Breast epithelium (tissue), 4 donors: ENCODE data around the gene CPN1. TPM values are rescaled to one million over a fixed set of nuclear protein-coding genes. Genes with fewer than 3 reads are reported as not detected.

Source experiments
- DNase-seq, 2 donors: peaks; one replicate each; pipeline ENCODE4 v3.0.0-alpha.2; 2019; ENCODE audit warnings: low spot score in 2 of 2
- H3K27ac ChIP-seq, 2 donors: fragments of 200-600 bp; sonication (generic) in 1 of 2; one replicate each; pipeline ENCODE4 v1.5.1; 2016 to 2019; ENCODE audit warnings: mild to moderate bottlenecking in 1 of 2
- H3K27me3 ChIP-seq, 2 donors: fragments of 200-600 bp; sonication (generic) in 1 of 2; one replicate each; pipeline versions ENCODE4 v1.5.1 to v1.6.0; 2017 to 2019; ENCODE audit warnings: control low read depth in 1 of 2, mild to moderate bottlenecking in 1 of 2
- H3K36me3 ChIP-seq: fragments of 200-600 bp; one replicate; pipeline ENCODE4 v1.5.1; 2019
- H3K4me1 ChIP-seq, 2 donors: fragments of 200-600 bp; sonication (generic); one replicate each; pipeline ENCODE4 v1.5.1; 2016 to 2019; ENCODE audit warnings: control low read depth in 1 of 2
- H3K4me3 ChIP-seq, 3 donors: fragments of 200-600 bp; sonication (generic); 1 replicate in 2 of 3; 2 replicates in 1 of 3; pipeline ENCODE4 v1.5.1; 2016 to 2019; ENCODE audit warnings: mild to moderate bottlenecking in 3 of 3, moderate library complexity in 2 of 3
- H3K9me3 ChIP-seq, 2 donors: fragments of 200-600 bp; sonication (generic) in 1 of 2; one replicate each; pipeline ENCODE4 v1.5.1; 2016 to 2019; ENCODE audit warnings: control low read depth in 1 of 2
- CTCF ChIP-seq, 3 donors: fragments of 450-650 bp; IDR thresholded peaks; one replicate each; pipeline ENCODE4 v1.5.1; 2016 to 2017; ENCODE audit warnings: antibody characterized with exemption in 3 of 3, mild to moderate bottlenecking in 3 of 3, moderate library complexity in 3 of 3
- POLR2A ChIP-seq: fragments of 450-650 bp; IDR thresholded peaks from one replicate; pipeline ENCODE4 v1.6.1; 2016; ENCODE audit warnings: antibody characterized with exemption, mild to moderate bottlenecking, moderate library complexity
- POLR2AphosphoS5 ChIP-seq, 3 donors: sonication (generic); formaldehyde crosslinking; IDR thresholded peaks; one replicate each; pipeline ENCODE4 v1.6.1; 2017; ENCODE audit warnings: antibody characterized with exemption in 3 of 3
- intact Hi-C: fragments of 100-400 bp; cut with DNase I; formaldehyde crosslinking; loops from one replicate; pipeline ENCODE4 v1.15.1; 2023; ENCODE audit warnings: low total_unique reads
- total RNA-seq, 3 donors: library from RNA; depleted of rRNA; stranded (reverse); fragments of >200 nt; gene quantifications; one replicate each; pipeline ENCODE4 v1.1.0, GENCODE V29; 2016

The CPN1 gene
- total RNA-seq, 3 donors from 2014 or later = not detected

GRCh38 chr10:100076750-100077149 lies 4.9 kb downstream of the CPN1 start:
- no peak for DNase-seq
- Histone ChIP-seq H3K4me3 (no peak overlapping the region), H3K9me3 (no peaks in the 10 kb centered on the region), H3K27ac (no peak overlapping the region), H3K36me3 (no peaks in the 10 kb centered on the region), H3K4me1 (no peaks in the 10 kb centered on the region), H3K27me3 (peaks cover 0 to 5% of the 10 kb centered on the region in 2 donors)
- intact Hi-C loops = no loop called here
- TF ChIP-seq CTCF (IDR thresholded peaks at IDR 0.05) = no peak
- TF ChIP-seq POLR2A = no peak
- no peak for TF ChIP-seq POLR2AphosphoS5 (IDR thresholded peaks at IDR 0.05)

- intact Hi-C loops = no loop called here
- H3K4me1 ChIP-seq = no peaks in the 10 kb centered on the region
- no peak overlapping the region for H3K27ac ChIP-seq
Measured at GRCh38 chr10:100075426-100076220, 6.0 kb downstream of the CPN1 start.

GRCh38 chr10:100072514-100072913 lies 9.2 kb downstream of the CPN1 start:
- intact Hi-C loops = no loop called here
- no peak overlapping the region for H3K27ac ChIP-seq
- no peak for DNase-seq

More at GRCh38 chr10:100075426-100076220, 6.0 kb downstream of the CPN1 start:
- TF ChIP-seq POLR2A (no peak), CTCF (IDR thresholded peaks at IDR 0.05) (no peak), POLR2AphosphoS5 (IDR thresholded peaks at IDR 0.05) (no peak)
- Histone ChIP-seq H3K4me3 (no peak overlapping the region), H3K9me3 (no peaks in the 10 kb centered on the region), H3K27me3 (no peaks in the 10 kb centered on the region), H3K36me3 (no peaks in the 10 kb centered on the region)
- DNase-seq = no peak

GRCh38 chr10:100071529-100071928 lies 10.1 kb downstream of the CPN1 start:
- no peaks in the 10 kb centered on the region for H3K9me3 ChIP-seq
- TF ChIP-seq CTCF (IDR thresholded peaks at IDR 0.05) (no peak), POLR2A (no peak), POLR2AphosphoS5 (IDR thresholded peaks at IDR 0.05) (no peak)
- no peaks in the 10 kb centered on the region for H3K4me1 ChIP-seq
- H3K4me3 ChIP-seq = no peak overlapping the region
- intact Hi-C loops = no loop called here
- no peaks in the 10 kb centered on the region for H3K27me3 ChIP-seq
- no peak for DNase-seq
- no peaks in the 10 kb centered on the region for H3K36me3 ChIP-seq
- H3K27ac ChIP-seq = no peak overlapping the region

More at GRCh38 chr10:100072514-100072913, 9.2 kb downstream of the CPN1 start:
- Histone ChIP-seq H3K36me3 (no peaks in the 10 kb centered on the region), H3K4me3 (no peak overlapping the region), H3K27me3 (no peaks in the 10 kb centered on the region), H3K4me1 (no peaks in the 10 kb centered on the region), H3K9me3 (no peaks in the 10 kb centered on the region)
- TF ChIP-seq POLR2AphosphoS5 (IDR thresholded peaks at IDR 0.05) = no peak

GRCh38 chr10:100067466-100067865 lies 14.2 kb downstream of the CPN1 start:
- Histone ChIP-seq H3K9me3 (no peaks in the 10 kb centered on the region), H3K27ac (no peak overlapping the region), H3K27me3 (no peaks in the 10 kb centered on the region), H3K4me1 (no peaks in the 10 kb centered on the region), H3K4me3 (no peak overlapping the region), H3K36me3 (no peaks in the 10 kb centered on the region)
- TF ChIP-seq POLR2AphosphoS5 (IDR thresholded peaks at IDR 0.05) = no peak
- no peak for TF ChIP-seq CTCF (IDR thresholded peaks at IDR 0.05)
- TF ChIP-seq POLR2A = no peak
- intact Hi-C loops = no loop called here
- no peak for DNase-seq
